Omental fat pad (tissue), 4 donors: ENCODE data around the gene ACOXL. TPM values are rescaled to one million over a fixed set of nuclear protein-coding genes. Genes with fewer than 3 reads are reported as not detected.

Experiments
- ATAC-seq: fragments of 150-250 bp; one replicate; pipeline ENCODE4 v1.9.1; 2016; ENCODE audit warnings: mild to moderate bottlenecking, moderate library complexity; ENCODE audit not compliant: low FRiP score
- DNase-seq: peaks from one replicate; pipeline ENCODE4 v3.0.0-alpha.2; 2019; ENCODE audit warnings: low spot score
- total RNA-seq, 4 donors: library from RNA; depleted of rRNA; stranded (reverse); fragments of >200 nt; gene quantifications; one replicate each; pipeline ENCODE4 v1.1.0, GENCODE V29; 2016
- TF ChIP-seq, protein P1 (sequence below), 3 donors: fragments of 450-650 bp; IDR thresholded peaks; one replicate each; pipeline ENCODE4 v1.5.1; 2016 to 2017; ENCODE audit warnings: antibody characterized with exemption in 3 of 3, mild to moderate bottlenecking in 3 of 3, moderate library complexity in 2 of 3

Gene ACOXL
- total RNA-seq, 4 donors from 2014 or later = 0.12 to 0.84 TPM; not detected in 2

DNA sequence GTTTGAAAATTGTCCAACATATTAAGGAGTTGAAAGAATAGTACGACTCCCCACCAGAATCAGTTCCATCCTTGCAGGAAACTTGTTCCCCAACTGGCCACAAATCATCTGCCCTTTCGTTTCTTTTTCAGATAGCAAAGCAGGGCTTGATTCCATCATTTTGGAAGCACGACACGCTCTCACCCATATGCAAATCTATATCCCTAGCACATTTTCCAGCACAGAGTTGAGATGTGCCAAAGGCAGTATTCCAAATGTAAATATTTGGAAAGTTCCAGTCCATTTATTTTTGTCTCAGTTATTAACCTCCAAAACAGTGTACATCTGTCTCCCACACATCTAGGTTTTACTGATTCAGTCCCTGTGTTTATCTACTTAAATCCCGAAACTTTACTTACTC, 259.5 kb downstream of the ACOXL start:
- ATAC-seq (no peak), DNase-seq (no peak)
- TF ChIP-seq, protein P1, sequence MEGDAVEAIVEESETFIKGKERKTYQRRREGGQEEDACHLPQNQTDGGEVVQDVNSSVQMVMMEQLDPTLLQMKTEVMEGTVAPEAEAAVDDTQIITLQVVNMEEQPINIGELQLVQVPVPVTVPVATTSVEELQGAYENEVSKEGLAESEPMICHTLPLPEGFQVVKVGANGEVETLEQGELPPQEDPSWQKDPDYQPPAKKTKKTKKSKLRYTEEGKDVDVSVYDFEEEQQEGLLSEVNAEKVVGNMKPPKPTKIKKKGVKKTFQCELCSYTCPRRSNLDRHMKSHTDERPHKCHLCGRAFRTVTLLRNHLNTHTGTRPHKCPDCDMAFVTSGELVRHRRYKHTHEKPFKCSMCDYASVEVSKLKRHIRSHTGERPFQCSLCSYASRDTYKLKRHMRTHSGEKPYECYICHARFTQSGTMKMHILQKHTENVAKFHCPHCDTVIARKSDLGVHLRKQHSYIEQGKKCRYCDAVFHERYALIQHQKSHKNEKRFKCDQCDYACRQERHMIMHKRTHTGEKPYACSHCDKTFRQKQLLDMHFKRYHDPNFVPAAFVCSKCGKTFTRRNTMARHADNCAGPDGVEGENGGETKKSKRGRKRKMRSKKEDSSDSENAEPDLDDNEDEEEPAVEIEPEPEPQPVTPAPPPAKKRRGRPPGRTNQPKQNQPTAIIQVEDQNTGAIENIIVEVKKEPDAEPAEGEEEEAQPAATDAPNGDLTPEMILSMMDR (IDR thresholded peaks at IDR 0.05) = no peak

DNA sequence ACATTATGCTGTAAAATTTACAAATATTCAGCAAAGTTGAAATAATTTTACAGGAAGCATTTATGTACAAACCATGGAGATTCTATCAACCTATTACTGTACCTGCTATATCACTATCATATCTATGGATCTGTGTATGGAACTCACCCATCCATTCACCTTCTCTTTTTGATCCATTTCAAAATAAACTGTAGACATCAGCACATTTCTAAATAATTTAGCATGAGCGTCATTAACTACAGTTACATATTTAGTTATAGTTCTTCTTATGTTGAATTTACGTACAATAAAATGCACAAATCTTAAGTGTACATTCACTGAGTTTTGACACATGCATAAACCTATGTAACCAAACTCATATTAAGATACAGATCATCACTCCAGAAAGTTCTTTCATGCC, 260.5 kb downstream of the ACOXL start:
- DNase-seq (no peak), ATAC-seq (no peak)
- TF ChIP-seq, protein P1 (IDR thresholded peaks at IDR 0.05) = no peak

DNA sequence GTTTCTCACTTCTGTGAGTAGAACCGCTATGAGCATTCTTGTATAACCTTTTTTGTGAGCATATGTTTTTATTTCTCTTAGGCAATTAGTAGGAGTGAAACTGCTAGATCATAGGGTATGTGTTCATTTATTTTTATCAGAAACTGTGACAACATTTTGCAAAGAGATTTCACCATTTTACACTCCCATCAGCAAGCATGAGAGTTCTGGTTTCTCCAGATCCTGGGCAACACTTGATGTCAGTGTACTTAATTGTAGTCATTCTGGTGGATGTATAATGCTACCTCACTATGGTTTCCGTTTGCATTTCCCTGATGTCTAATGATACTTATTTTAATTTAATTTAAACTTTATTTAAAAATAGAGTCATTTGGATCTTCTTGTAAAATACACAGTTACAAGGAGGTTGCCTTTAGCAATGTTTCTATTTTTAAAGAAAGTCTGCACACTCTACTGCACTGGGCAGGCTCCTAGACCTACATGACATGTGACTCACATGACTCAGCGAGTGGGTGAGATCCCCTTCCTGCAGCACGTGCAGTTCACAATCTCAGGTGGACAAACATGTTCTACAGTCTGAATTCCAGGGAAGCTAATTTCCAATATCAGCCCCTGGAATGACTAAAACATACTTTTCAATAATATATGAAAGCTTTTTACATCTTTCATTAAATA, 261.3 kb downstream of the ACOXL start:
- no peak for ATAC-seq
- no peak for DNase-seq
- TF ChIP-seq, protein P1 (IDR thresholded peaks at IDR 0.05) = no peak

DNA sequence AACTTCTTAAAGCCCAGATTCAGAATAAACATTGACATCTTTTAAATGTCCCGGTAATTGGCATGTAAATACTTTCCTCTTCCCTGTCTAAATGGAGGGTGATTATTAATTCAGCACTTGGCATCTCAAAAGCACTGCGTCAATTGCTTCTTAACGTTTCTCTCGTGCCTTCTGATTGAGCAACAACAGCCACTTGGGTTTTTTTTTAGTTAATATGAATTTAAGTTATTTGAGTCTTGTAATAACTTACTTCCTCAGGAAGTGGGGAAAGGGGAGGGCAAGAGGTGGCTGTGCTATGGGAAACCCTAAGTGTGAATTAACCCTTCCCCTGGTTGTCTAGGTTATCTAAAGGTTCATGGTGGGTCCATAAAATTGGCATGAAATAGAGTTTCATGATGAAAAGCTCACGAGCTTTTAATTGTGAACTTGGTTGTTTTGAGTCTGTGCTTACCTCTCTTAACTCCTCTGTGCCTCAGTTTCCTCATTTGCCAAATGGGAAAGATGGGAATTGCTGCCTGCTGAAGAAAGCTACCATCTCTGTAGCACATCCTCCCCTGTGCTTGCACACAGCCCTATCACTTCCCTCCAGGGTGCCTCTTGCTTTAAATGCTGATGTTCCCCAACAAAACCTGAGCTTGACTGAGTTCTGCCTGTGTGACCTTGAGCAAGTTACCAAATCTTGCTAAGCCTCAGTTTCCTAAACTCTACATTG, 262.0 kb downstream of the ACOXL start:
- ATAC-seq (no peak), DNase-seq (no peak)
- TF ChIP-seq, protein P1 (IDR thresholded peaks at IDR 0.05) = no peak

DNA sequence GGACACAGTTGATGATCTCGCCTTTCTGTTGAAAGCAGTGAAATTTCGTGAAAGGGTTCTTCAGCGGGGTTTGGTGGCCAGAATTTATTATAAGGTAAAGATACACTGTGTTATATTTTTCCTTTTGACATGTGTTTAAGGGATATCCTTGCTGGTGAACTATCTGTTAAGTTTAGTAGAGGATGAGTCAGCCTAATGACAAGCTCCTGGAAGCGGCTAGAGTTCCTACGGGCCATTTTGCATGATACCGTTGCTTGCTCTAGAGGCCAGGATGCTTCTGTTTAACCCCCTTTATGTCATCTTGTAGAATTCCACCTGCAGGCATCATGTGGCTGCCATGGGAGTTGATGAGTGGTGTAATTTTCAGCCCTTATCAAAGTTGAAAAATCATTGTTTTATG, 263.5 kb downstream of the ACOXL start:
- TF ChIP-seq, protein P1 (IDR thresholded peaks at IDR 0.05) = no peak
- DNase-seq = no peak
- no peak for ATAC-seq

DNA sequence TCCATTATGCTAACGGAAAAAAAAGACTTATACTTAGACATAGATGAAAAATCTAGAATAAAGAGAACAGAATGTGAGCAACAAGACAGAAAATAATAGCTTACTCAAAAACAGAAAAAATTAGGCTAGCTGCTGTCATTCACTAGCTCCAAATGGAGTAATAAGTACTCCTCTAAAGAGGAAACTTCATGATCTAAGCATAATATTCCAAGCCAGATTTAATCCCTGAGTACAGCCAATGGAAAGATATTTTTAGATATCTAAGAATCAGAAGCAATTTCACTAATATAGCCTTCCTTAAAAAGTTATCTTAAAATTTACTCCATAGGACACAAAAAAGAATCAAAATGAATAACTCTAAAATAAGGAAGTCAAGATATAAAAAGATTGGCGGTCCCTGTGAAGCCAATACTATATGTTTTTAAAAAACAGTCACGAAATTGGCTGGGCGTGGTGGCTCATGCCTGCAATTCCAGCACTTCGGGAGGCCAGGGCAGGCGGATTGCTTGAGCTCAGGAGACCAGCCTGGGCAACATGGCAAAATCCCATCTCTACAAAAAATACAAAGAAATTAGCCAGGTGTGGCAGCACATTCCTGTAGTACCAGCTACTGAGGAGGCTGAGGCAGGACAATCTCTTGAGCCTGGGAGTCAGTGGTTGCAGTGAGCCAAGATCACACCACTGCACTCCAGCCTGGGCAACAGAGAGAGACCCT, 265.1 kb downstream of the ACOXL start:
- ATAC-seq = no peak

More for the DNA sequence above, 265.1 kb downstream of the ACOXL start:
- DNase-seq = no peak
- TF ChIP-seq, protein P1 (IDR thresholded peaks at IDR 0.05) = no peak
